Measurements from ENCODE around the gene TTC28. TPM values are rescaled to one million over a fixed set of nuclear protein-coding genes. Genes with fewer than 3 reads are reported as not detected.

The TTC28 gene
- polyA plus RNA-seq, 4 donors = 0.45 to 24.0 (median 3.7) TPM

Other genes starting within 250 kb of the TTC28 start
- gene CHEK2, start 62.0 kb upstream of the TTC28 start, polyA plus RNA-seq = 10 to 100 TPM in 2 of 4 donors, 1 to 10 TPM in 2; 6.5 to 25.4 (median 15.0) TPM
- 10 to 100 TPM; 19.2 to 24.5 (median 20.3) TPM for gene HSCB, start 62.2 kb upstream of the TTC28 start, polyA plus RNA-seq
- gene CCDC117, start 92.9 kb upstream of the TTC28 start, polyA plus RNA-seq = 10 to 100 TPM in 2 of 4 donors, 1 to 10 TPM in 2; 7.8 to 33.4 (median 9.4) TPM
- gene XBP1, start 120.7 kb upstream of the TTC28 start, polyA plus RNA-seq = 100 to 1,000 TPM in 3 of 4 donors, 10 to 100 TPM in 1; 60.2 to 263 (median 173) TPM
- 1 to 10 TPM in 2 of 4 donors, under 1 TPM in 2; 0.22 to 9.1 (median 4.2) TPM for gene ZNRF3, start 203.7 kb upstream of the TTC28 start, polyA plus RNA-seq

Measured in small intestine (tissue), 4 donors.